G401.6 (cell line): ENCODE data around the gene PHAF1.

ENCODE experiments used
- FAIRE-seq: peaks from 2 replicates; lab custom pipeline; 2012; peaks lifted over from hg19 to GRCh38; lab: Jason Lieb, UNC

PHAF1 gene

DNA sequence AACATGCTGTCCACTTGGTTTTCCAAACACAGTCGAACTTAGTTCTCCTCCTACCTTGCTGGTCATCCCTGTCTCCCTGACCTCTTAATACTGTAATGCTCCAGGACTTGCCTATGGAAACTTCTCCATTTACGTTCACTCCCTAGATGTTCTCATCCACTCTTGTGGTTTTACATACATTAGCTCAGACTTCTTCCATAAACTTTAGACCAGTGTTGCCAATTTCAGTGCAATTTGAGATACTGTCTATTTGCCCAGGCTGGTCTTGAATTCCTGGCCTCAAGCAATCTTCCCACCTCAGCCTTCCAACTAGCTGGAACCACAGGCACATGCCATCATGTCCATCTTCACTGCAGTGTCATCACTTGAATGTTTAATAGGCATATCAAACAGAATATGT, 72.5 kb downstream of the PHAF1 start:
- FAIRE-seq: no peak

DNA sequence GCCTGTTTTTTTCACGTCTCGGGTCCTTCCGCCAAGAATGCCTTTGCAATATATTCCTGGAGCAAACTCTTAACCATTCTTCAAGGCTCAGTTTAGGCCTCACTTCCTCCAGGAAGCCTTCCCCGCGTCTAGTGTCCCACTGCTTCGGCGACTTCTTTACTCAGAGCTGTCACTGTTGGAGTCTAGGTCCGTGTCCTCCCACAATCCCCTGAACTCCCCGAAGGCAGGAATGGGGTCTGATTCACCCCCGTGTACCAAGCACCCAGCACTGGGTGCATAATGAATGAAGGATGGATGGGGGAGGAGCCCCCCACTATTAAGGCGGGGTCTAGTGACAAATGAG, 73.5 kb downstream of the PHAF1 start:
- no peak for FAIRE-seq

DNA sequence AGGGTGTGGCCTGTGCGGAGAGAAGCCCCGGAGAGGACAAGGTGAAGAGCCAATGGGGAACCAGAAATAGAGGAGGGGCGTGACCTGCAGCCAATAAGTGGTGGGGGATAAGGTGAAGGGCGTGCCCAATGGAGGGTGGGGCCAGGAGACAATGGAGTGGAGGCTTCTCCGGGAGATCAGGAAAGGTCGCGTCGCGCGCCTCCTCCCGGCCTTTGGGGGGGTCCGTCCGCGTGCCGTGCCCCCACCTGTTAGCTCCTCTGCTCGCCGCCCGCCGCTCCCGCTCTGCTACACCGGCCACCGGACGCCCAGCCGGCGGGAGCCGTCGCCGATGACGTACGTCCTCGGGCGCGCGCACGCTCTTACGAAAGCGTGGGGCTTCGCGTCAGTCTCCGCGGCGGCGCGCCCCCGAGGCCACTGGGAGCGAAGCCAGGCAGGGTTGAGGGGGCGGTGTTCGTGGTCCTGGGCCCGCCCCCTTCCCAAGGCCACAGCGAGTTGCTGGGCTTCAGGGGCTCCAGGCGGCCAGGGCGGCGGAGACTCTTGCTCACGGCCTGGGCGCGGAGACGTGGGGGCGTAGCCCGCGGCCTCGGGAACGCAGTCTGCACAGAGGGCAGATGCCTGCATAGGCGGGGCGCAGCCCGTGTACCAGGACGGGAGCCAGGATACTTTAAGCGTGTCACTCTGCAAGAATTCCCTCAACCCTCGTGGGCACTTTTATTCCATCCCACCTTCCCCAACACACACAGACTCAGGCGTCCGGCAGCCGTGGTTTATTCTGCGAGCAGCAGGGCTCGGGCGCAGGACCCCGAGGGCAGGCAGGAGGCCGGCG, 74.1 kb downstream of the PHAF1 start, which contains the start of gene MATCAP1:
MATCAP1 (minus strand) TSS at position 337 of the 826 bp plus-strand sequence. CDS start 3,353 bp downstream, outside the sequence.
- FAIRE-seq: peak; percentile 97

DNA sequence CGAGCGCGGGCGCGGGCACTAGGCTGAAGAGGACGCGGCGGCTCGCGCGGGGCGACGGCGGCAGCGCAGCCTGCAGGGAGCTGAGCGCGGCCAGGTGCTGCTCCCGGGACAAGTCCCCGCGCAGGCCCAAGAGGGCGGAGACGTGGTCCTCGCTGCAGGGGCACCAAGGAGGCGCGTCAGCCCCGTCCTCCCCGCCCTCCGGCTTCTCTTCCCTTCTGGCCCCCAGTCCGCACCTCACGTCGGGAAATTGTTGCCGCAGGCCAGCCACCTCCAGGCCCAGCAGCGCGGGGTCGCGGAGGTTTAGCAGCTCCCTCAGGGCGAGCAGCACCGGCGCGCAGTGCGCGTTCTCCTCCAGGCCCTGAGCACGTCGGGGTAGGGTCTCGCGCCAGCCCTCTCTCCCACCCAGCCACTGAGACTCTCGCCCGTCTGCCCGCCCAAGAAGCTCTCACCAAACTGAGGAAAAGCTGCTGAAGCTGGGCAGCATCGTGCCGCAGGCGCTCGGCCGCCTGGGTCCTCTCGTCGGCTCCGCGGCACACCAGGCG, 74.8 kb downstream of the PHAF1 start:
- FAIRE-seq: no peak

DNA sequence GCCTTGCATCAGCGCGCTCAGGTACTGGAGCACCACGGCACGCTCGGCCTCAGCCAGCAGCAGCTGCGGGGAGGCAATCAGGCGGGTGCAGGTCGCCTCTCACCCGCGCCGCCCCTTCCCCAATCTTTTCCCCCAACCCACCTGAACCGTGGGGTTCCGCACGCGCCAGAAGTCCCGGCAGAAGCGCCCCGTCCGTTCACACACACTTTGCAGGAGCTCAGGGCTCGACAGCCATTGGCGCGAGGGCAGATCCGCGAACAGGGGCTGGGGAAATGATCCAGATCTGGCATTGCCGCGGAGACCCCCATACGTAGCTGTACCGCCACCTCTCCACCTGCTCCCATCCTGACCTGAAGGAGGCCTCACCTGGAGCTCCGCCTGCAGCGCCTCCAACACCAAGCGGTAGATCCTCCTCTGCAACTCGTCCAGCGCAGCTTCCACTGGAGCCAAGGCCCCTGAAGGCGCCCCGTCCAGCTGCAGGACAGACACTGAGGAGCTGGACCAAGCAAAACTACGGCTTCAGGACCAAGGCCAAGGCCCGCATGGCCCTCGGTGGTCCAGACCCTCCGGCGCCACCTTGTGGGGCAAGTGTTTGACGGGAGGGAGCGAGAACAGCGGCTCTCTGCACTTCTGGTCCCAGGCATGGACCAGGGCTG, 75.4 kb downstream of the PHAF1 start:
- FAIRE-seq: peak; percentile 84

DNA sequence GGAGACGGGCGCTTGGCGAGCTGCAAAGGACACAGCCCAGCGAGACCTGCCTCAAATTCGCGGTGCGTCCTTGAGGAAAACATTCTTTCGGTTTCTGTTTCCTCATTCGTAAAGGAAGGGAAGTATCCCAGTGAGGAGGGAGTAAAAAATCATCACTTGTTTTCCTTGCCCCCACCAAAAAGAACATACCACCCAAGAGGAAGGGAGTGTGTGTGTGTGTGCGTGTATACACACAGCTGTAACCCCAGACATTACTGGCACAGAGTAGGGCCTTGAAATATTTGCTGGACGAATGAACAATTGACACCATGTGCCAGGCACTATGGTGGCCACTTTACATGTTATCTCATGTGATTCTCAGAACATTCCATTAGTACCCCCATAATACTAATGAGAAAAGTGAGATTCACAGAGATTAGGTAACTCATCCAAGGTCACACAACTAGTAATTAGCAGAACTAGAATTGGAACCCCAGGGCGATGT, 76.0 kb downstream of the PHAF1 start:
- FAIRE-seq: no peak

DNA sequence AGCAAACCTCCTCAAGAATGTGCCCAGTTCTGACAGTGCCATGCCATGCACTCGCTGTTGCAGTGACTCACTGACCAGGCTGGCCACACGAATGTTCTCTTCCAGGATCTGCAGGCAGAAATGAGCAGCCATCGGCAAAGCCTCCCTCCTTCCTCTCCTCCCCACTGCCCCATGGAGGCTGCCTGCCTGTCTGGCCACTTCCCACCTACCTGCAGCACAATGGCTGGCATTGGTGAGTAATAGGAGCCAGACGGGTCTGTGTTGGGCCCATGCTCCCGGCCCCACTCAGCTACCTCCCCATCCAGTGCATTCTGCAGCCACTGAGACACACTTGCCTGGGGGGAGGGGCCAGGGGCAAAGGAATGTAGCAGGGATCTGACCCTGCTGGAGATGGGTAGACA, 76.8 kb downstream of the PHAF1 start:
- no peak for FAIRE-seq

DNA sequence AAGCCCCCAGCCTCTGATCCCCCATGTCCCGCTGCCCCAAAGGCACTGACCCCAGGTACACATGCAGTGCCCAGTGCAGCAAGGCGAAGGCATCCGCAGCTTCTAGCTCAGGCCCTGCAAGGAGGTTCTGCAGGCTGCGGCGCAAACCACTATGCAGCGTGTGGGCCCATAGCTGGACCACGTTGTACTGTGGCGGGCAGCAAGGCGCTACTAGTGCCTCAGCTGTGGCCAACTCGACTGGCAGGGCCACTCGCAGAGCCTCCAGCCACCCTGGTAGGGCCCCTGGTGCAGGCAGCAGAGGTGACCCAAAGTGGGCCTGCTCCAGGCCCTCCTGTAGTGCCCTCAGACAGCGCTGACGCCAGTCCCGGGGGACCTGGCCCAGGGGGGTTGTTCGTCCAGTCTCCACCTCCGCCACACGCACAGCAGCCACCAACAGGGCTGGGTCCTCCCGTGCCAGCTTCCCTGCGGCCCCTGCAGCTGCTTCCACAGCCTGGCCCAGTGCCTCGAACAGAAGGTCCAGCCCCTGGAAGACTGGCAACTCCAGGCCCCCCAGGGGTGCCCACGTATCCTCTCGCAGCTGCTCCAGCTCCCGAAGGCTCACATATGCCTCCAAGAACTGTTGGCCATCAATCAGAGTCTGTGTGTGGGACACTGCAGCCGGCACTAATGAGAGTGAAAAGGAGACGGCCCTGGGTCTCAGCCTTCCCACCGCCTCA, 77.6 kb downstream of the PHAF1 start:
- FAIRE-seq: no peak

DNA sequence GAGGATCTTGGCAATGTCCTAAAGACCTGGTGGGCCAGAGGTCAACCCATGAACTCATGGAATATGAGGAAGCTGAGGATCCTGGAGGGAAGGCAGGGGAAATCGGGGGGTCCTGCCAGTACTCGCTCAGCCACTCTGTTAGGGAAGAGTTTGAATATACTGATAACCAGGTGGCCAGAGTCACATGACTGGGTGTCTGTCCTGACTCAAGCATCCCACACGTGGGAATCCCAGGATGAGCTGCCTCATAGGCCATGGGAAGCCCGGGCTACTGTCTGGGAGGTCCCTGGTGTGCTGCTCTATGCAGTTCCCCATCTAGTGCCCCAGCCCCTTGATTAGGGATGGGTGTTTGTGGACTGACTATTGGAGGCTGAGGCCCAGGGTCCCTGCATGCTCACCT, 78.6 kb downstream of the PHAF1 start:
- FAIRE-seq: no peak

DNA sequence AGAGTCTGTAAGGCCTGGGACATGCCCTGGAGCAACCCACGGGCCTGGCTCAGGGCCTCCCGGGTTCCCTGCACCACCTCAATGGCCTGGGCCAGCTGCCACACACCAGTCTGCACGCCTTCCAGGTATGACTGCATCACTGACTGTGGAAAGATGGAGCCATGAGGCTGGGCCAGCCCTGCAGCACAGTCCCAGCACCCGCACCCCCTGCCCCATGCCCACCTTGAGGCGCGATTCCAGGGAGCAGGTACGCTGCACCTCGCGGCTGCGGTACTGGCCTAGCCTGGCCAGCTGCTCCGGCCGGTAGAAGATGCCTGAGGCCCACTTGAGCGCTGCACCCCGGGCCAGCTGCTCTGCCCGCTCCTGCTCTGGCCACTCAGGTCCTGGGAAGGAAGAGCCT, 79.1 kb downstream of the PHAF1 start:
- no peak for FAIRE-seq

DNA sequence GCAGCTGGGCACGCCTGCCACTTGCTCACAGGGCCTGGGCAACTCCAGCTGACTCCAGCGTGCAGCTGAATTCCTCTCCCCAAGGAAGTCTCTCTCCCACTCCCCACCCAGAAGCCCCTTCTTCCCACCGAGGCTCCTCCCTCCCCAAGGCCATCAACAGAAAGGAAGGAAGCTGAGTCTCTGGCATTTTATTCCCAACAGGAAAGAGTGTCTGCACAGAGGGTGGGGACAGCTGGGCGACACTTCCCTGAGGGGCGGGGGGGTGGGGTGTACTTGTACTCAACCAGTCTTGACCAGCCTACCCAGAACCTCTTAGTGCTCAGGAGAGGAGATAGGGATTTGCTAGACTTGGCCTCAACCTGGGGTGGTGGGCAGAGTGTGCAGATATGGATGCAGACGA, 80.3 kb downstream of the PHAF1 start, which contains the start of gene EXOC3L1:
EXOC3L1 (minus strand) TSS at position 96 of the 400 bp plus-strand sequence. CDS start 460 bp downstream, outside the sequence.
- FAIRE-seq: no peak

DNA sequence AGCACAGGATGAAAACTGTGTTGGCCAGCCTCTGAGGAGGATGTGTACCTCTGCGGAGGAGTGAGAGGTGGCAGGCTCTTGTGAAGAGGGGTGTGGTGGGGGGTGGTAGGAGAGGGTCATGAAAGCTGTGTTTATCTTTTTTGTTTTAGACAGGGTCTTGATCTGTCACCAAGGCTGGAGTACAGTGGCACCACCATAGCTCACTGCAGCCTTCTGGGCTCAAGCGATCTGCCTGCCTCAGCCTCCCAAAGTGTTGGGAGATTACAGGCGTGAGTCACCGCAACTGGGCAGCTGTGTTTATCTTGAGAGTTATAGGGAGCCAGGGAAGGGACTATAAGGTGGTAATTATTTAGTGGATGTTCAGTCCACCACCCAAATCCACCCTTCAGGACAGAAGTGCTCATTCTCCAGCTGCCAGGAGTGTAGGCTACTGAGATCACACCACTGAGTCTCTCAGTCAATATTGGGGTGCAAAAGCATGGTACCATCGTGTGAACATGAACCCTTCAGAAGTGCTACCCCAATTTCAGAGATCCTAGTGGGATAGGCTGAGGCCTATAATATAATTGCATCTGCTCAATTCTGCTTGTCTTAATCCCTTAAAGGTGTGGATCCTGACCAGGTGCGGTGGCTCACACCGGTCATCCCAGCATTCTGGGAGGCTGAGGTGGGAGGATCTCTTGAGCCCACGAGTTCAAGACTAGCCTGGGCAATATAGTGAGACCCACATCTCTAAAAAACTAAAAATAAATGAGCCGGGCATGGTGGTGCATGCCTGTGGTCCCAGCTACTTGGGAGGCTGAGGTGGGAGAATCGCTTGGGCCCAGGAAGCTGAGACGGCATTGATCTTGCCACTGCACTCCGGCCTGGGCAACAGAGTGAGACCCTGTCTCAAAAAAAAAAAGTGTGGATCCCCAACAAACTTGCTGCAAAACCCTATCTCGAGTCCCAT, 81.0 kb downstream of the PHAF1 start:
- no peak for FAIRE-seq

DNA sequence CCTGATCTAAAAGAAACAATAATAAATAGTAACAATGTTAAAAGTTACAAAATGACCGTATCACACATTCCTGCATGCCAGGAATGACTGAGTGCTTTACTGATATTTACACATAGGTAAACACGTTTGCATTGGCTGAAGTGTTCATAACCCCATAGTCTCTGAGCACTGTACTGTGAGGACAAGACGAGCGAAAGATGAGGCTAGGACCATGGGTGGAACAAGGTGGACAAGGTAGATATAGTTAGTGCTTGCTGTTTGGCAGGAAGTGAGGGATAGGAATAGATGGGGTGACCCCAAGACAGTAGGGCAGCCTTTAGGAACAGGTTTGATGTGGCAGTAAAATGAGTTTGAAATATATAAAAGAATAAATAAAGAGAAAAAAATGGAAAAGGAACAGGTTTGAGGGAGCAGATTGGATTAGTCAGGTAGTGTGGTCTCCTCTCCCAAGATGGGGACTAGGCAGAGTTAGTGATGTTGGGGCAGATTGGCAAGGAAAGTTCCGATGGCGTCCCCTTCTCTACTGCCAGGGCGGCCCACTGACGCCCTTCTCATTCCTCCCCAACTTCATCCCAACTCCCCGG, 81.8 kb downstream of the PHAF1 start:
- no peak for FAIRE-seq

DNA sequence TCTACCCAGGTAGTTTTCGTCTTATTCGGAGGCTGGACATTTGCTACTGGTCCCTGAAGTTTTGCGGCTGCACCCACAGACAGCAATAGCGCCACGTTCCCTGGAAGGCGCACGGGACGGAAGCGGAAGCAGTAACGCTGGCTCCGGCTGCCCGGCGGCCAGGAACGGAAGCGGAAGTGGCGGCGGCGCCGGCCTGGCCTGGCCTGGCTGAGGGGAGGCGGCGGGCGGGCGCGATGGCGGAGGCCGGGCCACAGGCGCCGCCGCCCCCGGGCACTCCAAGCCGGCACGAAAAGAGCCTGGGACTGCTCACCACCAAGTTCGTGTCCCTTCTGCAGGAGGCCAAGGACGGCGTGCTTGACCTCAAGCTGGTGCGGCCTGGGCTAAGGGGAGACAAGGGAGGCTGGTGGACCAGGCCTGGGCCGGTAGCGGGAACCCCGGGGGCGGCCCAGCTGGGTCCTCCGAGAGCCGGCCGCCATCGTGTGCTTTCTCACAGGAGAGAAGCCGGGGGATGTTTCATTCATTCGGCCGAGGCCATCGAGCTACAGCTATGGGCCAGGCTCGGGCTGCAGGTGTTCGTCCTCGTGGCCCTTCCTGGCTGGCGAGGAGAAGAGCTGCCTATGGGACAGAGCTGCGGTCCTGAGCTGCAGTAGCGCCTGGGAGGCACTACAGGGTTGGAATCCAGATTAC, 82.4 kb downstream of the PHAF1 start, which contains the start of gene E2F4:
E2F4 (plus strand) TSS at position 161 of the 687 bp plus-strand sequence; CDS start at position 234, 73 bp downstream.
- peak; percentile 77 for FAIRE-seq

DNA sequence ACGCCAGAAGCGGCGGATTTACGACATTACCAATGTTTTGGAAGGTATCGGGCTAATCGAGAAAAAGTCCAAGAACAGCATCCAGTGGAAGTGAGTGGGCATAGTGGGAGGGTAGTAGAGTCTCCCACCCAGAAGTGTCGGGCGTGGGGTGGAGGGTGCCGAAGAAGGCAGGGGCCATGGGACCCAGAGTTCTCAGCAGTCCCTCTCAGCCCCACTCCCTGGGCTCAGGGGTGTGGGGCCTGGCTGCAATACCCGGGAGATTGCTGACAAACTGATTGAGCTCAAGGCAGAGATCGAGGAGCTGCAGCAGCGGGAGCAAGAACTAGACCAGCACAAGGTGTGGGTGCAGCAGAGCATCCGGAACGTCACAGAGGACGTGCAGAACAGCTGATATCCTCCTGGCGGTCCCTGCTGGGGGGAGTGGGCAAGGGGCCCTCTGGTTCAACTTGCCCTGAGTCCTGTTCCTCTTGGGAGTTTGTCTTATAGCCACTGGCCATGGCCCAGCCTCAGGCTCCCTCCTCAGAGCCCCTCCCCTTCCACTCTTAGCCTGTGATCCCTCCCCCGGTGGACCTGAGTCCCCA, 83.1 kb downstream of the PHAF1 start:
- FAIRE-seq: no peak

DNA sequence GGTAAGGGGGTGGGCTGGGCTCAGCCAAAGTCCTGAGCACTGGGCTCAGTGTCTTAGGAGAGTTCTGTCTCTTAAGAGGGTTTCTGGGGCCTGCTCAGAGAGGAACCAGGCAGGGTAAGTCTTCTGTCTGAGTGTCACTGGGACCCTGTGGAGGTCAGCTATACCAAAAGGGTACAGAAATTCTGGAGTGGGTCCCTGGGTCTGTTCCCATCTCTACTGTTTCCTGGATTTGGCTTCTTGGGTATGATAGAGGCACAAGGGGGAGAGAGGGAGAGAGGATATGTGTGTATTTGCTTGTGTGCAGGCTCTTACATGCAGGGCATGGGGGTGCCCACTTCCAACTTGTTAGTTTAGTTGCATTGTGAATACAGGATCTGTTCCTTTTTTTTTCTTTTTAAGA, 83.8 kb downstream of the PHAF1 start:
- FAIRE-seq: no peak

DNA sequence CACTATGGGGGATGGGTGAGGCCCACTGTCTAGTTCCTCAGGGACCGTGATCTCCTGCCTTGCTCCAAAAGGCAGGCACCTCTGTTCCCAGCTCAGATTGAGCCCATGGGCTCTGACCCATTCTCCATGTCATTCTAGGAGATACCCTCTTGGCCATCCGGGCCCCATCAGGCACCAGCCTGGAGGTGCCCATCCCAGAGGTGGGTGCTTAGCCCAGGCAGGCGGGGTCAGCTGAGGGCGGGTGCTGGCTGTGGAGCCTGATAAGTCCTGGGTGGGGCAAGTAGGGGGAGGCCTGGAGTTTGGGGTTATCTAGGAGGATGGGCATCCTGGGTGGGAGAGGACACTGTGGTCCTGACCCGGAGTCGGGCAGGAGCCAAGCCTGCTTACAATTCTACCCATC, 84.5 kb downstream of the PHAF1 start:
- no peak for FAIRE-seq

DNA sequence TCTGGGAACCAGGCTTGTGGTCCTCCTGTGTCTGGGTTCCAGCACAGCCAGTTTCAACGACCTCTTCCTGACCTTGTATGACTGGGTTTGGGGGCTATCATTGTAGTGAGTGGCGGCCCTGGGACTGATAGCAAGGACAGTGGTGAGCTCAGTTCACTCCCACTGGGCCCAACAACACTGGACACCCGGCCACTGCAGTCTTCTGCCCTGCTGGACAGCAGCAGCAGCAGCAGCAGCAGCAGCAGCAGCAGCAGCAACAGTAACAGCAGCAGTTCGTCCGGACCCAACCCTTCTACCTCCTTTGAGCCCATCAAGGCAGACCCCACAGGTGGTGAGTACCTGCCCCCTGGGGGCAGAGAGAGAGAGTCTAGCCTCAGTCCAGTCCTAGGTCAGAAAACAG, 85.9 kb downstream of the PHAF1 start:
- FAIRE-seq: no peak

DNA sequence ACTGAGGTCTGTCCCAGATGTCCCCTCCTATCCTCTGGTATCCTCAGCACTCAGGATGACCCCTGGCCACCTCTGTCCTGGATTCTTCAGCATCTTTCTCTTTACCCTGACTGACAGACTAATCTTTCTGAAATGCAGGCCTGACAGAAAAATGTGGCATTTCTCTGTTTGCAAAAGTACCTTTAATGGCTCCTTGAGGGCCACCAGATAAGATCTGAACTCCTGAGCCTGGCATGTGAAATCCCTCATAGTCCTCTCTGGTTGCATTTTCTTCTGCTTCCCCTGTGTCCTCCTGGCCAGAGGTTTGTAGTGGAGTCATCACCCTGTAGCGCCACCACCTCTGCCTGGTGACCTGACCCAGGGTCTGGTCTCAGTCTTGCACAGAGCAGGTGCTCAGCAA, 87.1 kb downstream of the PHAF1 start:
- FAIRE-seq: no peak

DNA sequence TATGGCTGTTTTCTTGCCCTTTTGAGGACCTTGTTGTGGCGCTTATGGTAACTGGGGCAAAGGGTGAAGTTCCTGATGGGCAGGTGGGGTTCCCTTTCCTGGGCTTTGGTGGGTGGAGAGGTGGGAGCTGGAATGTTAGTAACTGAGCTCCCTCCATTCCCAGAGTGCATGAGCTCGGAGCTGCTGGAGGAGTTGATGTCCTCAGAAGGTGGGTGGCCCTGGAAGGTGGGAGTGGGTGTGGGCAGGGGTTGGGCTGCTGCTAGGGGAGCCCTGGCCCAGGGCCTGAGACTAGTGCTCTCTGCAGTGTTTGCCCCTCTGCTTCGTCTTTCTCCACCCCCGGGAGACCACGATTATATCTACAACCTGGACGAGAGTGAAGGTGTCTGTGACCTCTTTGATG, 88.0 kb downstream of the PHAF1 start:
- no peak for FAIRE-seq
